ENCODE data around the gene LAMTOR4. TPM values are rescaled to one million over a fixed set of nuclear protein-coding genes. Genes with fewer than 3 reads are reported as not detected.
"Not testable (repeated sequence)": the region's sequence is repeated elsewhere in the genome, so short reads cannot be mapped to it uniquely, and the experiment has no call there.

LAMTOR4 gene
- total RNA-seq, 4 donors from 2014 or later: 601 to 803 (median 717) TPM

DNA sequence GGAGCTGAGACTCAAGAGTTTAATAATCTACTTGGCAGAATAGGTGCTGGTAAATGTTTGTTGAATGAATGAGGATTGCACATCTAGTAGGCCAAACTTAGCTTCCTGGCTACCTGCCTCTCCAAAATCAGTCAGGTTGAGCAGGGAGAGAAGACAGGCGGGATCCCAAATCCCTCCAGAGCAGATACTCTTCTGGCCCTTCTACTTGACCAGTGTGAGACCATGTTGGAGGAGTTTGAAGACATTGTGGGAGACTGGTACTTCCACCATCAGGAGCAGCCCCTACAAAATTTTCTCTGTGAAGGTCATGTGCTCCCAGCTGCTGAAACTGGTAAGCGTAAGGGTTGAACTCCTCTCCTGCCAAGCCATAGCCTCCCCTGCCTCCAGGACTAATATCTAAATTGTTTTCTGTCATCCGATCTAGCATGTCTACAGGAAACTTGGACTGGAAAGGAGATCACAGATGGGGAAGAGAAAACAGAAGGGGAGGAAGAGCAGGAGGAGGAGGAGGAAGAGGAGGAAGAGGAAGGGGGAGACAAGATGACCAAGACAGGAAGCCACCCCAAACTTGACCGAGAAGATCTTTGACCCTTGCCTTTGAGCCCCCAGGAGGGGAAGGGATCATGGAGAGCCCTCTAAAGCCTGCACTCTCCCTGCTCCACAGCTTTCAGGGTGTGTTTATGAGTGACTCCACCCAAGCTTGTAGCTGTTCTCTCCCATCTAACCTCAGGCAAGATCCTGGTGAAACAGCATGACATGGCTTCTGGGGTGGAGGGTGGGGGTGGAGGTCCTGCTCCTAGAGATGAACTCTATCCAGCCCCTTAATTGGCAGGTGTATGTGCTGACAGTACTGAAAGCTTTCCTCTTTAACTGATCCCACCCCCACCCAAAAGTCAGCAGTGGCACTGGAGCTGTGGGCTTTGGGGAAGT is 24.2 kb upstream of the LAMTOR4 start:
- WGBS, 2 donors: 52 to 66% methylated on average over 4 of the region's 4 CpGs
- TF ChIP-seq, protein P1, sequence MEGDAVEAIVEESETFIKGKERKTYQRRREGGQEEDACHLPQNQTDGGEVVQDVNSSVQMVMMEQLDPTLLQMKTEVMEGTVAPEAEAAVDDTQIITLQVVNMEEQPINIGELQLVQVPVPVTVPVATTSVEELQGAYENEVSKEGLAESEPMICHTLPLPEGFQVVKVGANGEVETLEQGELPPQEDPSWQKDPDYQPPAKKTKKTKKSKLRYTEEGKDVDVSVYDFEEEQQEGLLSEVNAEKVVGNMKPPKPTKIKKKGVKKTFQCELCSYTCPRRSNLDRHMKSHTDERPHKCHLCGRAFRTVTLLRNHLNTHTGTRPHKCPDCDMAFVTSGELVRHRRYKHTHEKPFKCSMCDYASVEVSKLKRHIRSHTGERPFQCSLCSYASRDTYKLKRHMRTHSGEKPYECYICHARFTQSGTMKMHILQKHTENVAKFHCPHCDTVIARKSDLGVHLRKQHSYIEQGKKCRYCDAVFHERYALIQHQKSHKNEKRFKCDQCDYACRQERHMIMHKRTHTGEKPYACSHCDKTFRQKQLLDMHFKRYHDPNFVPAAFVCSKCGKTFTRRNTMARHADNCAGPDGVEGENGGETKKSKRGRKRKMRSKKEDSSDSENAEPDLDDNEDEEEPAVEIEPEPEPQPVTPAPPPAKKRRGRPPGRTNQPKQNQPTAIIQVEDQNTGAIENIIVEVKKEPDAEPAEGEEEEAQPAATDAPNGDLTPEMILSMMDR (IDR thresholded peaks at IDR 0.05): no peak
- no peak for TF ChIP-seq POLR2A (IDR thresholded peaks at IDR 0.05)
- intact Hi-C loops (cut with DNase I; ENCODE audit: low total_unique reads): no loop called here
- H3K4me3 ChIP-seq (ENCODE audit: low read depth, poor library complexity, severe bottlenecking): no peak overlapping the region
- DNase-seq (ENCODE audit: low spot score in 2 of 2): no peak

DNA sequence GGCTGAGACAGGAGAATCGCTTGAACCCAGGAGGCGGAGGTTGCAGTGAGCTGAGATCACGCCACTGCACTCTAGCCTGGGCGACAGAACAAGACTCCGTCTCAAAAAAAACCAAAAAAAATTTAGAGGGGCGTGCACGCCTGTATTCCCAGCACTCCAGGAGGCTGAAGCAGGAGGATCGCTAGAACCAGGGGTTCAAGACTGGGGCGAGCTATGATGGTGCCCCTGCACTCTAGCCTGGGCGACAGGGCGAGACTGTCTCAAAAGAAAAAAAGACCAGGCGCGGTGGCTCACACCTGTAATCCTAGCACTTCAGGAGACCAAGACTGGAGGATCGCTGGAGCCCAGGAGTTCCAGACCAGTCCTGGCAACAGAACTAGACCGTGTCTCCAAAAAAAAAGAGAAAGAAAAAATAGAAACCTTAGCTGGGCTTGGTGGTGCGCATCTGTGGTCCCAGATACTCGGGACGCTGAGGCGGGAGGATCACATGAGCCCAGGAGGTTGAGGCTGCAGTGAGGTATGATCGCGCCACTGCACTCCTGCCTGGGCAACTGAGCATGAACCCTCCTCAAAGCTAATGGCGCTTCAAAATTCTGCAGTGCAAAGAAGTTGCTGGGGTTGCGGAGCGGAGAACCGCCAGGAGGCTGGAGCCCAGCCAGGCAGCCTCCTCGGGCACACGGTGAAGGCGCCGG is 22.3 kb upstream of the LAMTOR4 start:
- WGBS, 2 donors: 8 to 10% methylated on average over 29 of the region's 29 CpGs
- intact Hi-C loops (cut with DNase I; ENCODE audit: low total_unique reads): no loop called here
- TF ChIP-seq, protein P1 (IDR thresholded peaks at IDR 0.05): no peak
- no peak for DNase-seq (ENCODE audit: low spot score in 2 of 2)
- H3K4me3 ChIP-seq (ENCODE audit: low read depth, poor library complexity, severe bottlenecking): peak overlapping the region; percentile 66

DNA sequence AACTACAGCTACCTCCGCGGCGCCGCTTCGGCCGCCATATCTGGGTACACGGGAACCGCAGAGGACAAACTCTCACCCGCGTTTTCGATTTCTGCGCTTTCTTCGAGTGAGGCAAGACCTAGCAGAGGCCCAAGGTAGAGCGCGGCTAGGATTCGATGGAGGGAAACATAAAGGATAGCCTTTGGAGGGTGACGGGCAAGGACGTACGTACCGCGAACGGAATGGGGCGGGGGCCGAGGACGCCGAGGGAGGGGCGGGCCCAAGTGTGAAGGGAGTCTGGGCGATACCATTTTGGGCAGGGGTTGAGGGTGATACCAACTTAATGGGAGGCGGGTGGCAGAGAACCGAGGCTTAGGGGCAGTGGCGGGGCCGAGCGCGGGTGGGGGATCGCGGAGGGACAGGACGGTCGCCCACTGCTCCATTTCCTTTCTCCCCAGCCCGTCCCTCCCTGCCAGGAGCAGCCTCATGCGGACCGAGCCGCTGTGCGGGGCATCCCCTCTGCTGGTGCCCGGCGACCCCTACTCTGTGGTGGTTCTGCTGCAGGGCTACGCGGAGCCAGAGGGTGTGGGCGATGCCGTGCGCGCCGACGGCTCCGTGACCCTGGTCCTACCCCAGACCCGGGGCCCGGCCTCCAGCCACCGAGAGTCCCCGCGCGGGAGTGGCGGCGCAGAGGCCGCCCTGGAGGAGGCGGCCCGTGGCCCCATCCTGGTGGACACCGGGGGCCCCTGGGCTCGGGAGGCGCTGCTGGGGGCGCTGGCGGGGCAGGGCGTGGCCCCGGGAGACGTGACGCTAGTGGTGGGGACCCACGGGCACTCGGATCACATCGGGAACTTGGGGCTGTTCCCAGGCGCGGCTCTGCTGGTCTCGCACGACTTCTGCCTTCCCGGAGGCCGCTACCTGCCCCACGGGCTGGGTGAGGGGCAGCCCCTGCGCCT is 21.5 kb upstream of the LAMTOR4 start, which contains the start of gene MBLAC1:
Gene MBLAC1, plus strand, starts transcription at position 37 of the 935 bp plus-strand sequence. Its CDS starts 429 bp downstream, at position 466.
- 0 to 1% methylated on average over 37 to 69 of the region's 85 CpGs for WGBS, 2 donors
- peak within 1 kb of the TSS; percentile 66 for H3K4me3 ChIP-seq (ENCODE audit: low read depth, poor library complexity, severe bottlenecking)
- intact Hi-C loops (cut with DNase I; ENCODE audit: low total_unique reads): no loop called here
- DNase-seq (ENCODE audit: low spot score in 2 of 2): peak; percentile 90 to 97
- TF ChIP-seq, protein P1 (IDR thresholded peaks at IDR 0.05): no peak
- TF ChIP-seq POLR2A (IDR thresholded peaks at IDR 0.05): no peak

DNA sequence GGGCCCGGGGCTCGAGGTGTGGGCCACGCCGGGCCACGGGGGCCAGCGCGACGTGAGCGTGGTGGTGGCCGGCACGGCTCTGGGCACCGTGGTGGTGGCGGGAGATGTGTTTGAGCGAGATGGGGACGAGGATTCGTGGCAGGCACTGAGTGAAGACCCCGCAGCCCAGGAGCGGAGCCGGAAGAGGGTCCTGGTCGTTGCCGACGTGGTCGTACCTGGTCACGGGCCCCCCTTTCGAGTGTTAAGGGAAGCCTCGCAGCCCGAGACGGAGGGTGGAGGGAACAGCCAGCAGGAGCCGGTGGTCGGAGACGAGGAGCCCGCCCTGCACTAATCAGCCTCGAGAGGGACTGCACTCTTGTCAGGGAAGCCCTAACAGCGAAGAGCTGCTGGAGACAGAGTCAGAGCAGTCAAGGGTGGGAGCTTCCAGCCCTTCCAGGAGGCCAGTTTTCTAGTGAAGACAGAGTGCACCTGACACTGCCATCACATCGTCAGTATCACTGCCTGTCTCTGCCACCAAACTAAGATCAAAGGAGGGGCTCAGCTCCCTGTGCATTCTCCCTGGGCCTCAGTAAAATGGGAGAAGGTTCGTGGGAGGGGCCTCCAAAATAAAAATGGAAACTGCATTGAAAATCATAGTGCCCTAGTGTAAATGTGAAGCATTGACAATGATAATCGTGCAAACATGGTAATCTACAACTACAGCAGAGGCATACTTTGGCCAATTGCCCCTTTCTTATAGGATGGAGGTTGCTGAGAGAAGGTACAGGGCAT is 20.7 kb upstream of the LAMTOR4 start:
- intact Hi-C loops (cut with DNase I; ENCODE audit: low total_unique reads): no loop called here
- WGBS, 2 donors: 3 to 4% methylated on average over 28 to 36 of the region's 37 CpGs
- H3K4me3 ChIP-seq (ENCODE audit: low read depth, poor library complexity, severe bottlenecking): peak overlapping the region; percentile 66
- TF ChIP-seq, protein P1 (IDR thresholded peaks at IDR 0.05): no peak
- TF ChIP-seq POLR2A (IDR thresholded peaks at IDR 0.05): no peak
- no peak for DNase-seq (ENCODE audit: low spot score in 2 of 2)

DNA sequence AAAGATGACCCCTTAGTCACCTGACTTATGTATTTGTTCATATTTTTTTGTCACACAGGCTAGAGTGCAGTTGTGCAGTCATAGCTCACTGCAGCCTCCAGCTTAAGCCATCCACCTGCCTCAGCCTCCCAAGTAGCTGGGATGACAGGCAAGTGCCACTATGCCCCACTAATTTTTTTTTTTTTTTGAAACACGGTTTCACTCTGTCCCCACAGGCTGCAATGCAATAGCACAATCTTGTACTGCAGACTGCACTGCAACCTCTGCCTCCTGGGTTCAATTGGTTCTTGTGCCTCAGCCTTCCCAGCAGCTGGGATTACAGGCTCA is 20.1 kb upstream of the LAMTOR4 start:
- intact Hi-C loops (cut with DNase I; ENCODE audit: low total_unique reads): no loop called here
- no peak overlapping the region for H3K4me3 ChIP-seq (ENCODE audit: low read depth, poor library complexity, severe bottlenecking)
- WGBS, 2 donors: 54 to 64% methylated on average over 1 of the region's 1 CpG
- TF ChIP-seq POLR2A (IDR thresholded peaks at IDR 0.05): no peak
- TF ChIP-seq, protein P1 (IDR thresholded peaks at IDR 0.05): no peak
- no peak for DNase-seq (ENCODE audit: low spot score in 2 of 2)

DNA sequence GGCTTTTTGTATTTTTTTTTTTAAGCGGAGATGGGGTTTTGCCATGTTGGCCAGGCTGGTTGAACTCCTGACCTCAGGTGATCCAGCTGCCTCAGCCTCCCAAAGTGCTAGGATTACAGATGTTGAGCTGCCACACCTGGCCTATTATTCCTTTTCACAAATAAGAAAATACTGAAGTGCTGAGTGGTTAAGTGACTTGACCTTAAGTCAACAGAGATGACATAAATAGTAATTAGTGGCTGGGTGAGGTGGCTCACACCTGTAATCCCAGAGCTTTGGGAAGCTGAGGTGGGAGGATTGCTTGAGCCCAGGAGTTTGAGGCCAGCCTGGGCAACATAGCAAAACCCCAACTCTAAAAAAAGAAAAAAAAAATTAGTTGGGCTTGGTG is 18.5 kb upstream of the LAMTOR4 start:
- WGBS, 2 donors: 87 to 95% methylated on average over 1 of the region's 1 CpG
- DNase-seq (ENCODE audit: low spot score in 2 of 2); H3K4me3 ChIP-seq (ENCODE audit: low read depth, poor library complexity, severe bottlenecking): not testable (repeated sequence)
- intact Hi-C loops (cut with DNase I; ENCODE audit: low total_unique reads): loop anchor here (10.0 kb wide), 1 partner anchor 75 kb away; no protein-coding TSS in a partner anchor
